Measurements from ENCODE around the gene PACRG. TPM values are rescaled to one million over a fixed set of nuclear protein-coding genes. Genes with fewer than 3 reads are reported as not detected.

The PACRG gene
- total RNA-seq, 3 donors from 2014 or later, result 0.64 to 6.4 (median 4.6) TPM

- Histone ChIP-seq H3K27ac (no peak overlapping the region), H3K4me1 (no peaks in the 10 kb centered on the region), H3K9me3 (peaks cover 0 to 5% of the 10 kb centered on the region in 2 donors), H3K4me3 (no peak overlapping the region), H3K27me3 (no peaks in the 10 kb centered on the region), H3K36me3 (no peaks in the 10 kb centered on the region)
- no peak for TF ChIP-seq POLR2A (IDR thresholded peaks at IDR 0.05)
- no peak for TF ChIP-seq POLR2AphosphoS5 (IDR thresholded peaks at IDR 0.05)
- TF ChIP-seq CTCF (IDR thresholded peaks at IDR 0.05), result no peak
- intact Hi-C loops (cut with DNase I; ENCODE audit: low total_unique reads), result no loop called here
- DNase-seq (ENCODE audit: low spot score in 2 of 2), result no peak
Measured at GRCh38 chr6:163146036-163146435, 418.3 kb downstream of the PACRG start.

- H3K4me3 ChIP-seq, result no peak overlapping the region
- H3K27ac ChIP-seq, result no peak overlapping the region
- intact Hi-C loops (cut with DNase I; ENCODE audit: low total_unique reads), result no loop called here
- no peak for DNase-seq (ENCODE audit: low spot score in 2 of 2)
- no peaks in the 10 kb centered on the region for H3K4me1 ChIP-seq
- no peaks in the 10 kb centered on the region for H3K27me3 ChIP-seq
- no peaks in the 10 kb centered on the region for H3K36me3 ChIP-seq
- no peak for TF ChIP-seq POLR2AphosphoS5 (IDR thresholded peaks at IDR 0.05)
- TF ChIP-seq CTCF (IDR thresholded peaks at IDR 0.05), result no peak
- TF ChIP-seq POLR2A (IDR thresholded peaks at IDR 0.05), result no peak
- H3K9me3 ChIP-seq, result peaks cover 0 to 5% of the 10 kb centered on the region in 2 donors
Measured at GRCh38 chr6:163147994-163148393, 420.2 kb downstream of the PACRG start.

GRCh38 chr6:163148451-163149278 is 420.9 kb downstream of the PACRG start:
- H3K27ac ChIP-seq, result no peak overlapping the region
- no peaks in the 10 kb centered on the region for H3K27me3 ChIP-seq
- no peak overlapping the region for H3K4me3 ChIP-seq
- no peaks in the 10 kb centered on the region for H3K36me3 ChIP-seq
- H3K4me1 ChIP-seq, result no peaks in the 10 kb centered on the region
- H3K9me3 ChIP-seq, result peaks cover 0 to 5% of the 10 kb centered on the region in 2 donors
- TF ChIP-seq CTCF (IDR thresholded peaks at IDR 0.05) (no peak), POLR2A (IDR thresholded peaks at IDR 0.05) (no peak), POLR2AphosphoS5 (IDR thresholded peaks at IDR 0.05) (no peak)
- no peak for DNase-seq (ENCODE audit: low spot score in 2 of 2)
- intact Hi-C loops (cut with DNase I; ENCODE audit: low total_unique reads), result no loop called here

GRCh38 chr6:163149279-163149848 is 421.6 kb downstream of the PACRG start:
- no peak for DNase-seq (ENCODE audit: low spot score in 2 of 2)
- intact Hi-C loops (cut with DNase I; ENCODE audit: low total_unique reads), result no loop called here
- no peak overlapping the region for H3K27ac ChIP-seq

GRCh38 chr6:163151212-163151611 is 423.4 kb downstream of the PACRG start:
- intact Hi-C loops (cut with DNase I; ENCODE audit: low total_unique reads), result no loop called here

More at GRCh38 chr6:163149279-163149848, 421.6 kb downstream of the PACRG start:
- Histone ChIP-seq H3K36me3 (no peaks in the 10 kb centered on the region), H3K4me1 (no peaks in the 10 kb centered on the region), H3K27me3 (no peaks in the 10 kb centered on the region), H3K9me3 (peaks cover 0 to 5% of the 10 kb centered on the region in 2 donors), H3K4me3 (no peak overlapping the region)
- no peak for TF ChIP-seq POLR2AphosphoS5 (IDR thresholded peaks at IDR 0.05)

More at GRCh38 chr6:163151212-163151611, 423.4 kb downstream of the PACRG start:
- Histone ChIP-seq H3K4me1 (no peaks in the 10 kb centered on the region), H3K27ac (no peak overlapping the region), H3K36me3 (no peaks in the 10 kb centered on the region), H3K9me3 (peaks cover 0 to 5% of the 10 kb centered on the region in 2 donors), H3K27me3 (no peaks in the 10 kb centered on the region), H3K4me3 (no peak overlapping the region)
- DNase-seq (ENCODE audit: low spot score in 2 of 2), result no peak
- no peak for TF ChIP-seq POLR2A (IDR thresholded peaks at IDR 0.05)
- TF ChIP-seq POLR2AphosphoS5 (IDR thresholded peaks at IDR 0.05), result no peak
- no peak for TF ChIP-seq CTCF (IDR thresholded peaks at IDR 0.05)
